GM18870 (cell line): Measurements from ENCODE around the gene EPB41.
"Not testable (repeated sequence)": the region's sequence is repeated elsewhere in the genome, so short reads cannot be mapped to it uniquely, and the experiment has no call there.

Source experiments
- ATAC-seq: cut with Tn5 transposase; IDR thresholded peaks from one replicate; pipeline ENCODE4 v1.9.1; 2021; ENCODE audit warnings: moderate library complexity; ENCODE audit not compliant: unreplicated experiment

The EPB41 gene

GRCh38 chr1:29094433-29094832 is 180.1 kb downstream of the EPB41 start:
- no peak for ATAC-seq

GRCh38 chr1:29094954-29095353 is 180.6 kb downstream of the EPB41 start:
- ATAC-seq, result no peak

DNA sequence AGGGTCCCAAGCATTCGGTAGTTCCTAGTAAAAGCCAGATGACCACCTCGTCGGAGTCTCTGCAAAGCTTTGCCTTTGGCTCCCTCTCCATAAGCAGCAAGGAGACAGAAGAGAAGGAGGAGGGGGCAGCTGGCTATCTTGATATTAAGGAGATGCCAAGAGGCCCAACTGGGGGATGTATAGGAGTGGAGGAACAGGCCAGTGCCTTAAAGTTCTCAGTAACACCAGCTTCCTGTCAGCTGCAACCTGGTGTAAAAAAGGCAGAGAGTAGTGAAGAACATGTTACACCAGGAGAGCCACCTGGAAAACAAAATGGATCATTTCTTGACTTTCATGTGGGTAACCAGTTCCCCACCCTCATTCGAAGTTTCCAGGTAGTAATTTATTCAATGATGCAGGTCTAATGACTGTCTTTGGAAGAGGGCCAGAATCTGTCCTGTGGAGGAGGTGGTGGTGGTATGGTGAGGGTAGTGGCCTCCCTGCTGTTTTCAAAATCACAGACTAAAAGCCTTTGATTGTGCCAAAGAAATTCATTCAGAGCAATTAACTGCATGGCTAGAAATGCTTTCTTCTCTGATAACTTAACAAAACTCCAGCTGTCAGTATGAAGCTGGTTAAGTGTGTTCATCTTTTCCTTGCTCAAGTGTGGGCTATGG is 182.0 kb downstream of the EPB41 start:
- ATAC-seq, result no peak

- ATAC-seq, result no peak
Measured at GRCh38 chr1:29099286-29099685, 184.9 kb downstream of the EPB41 start.

DNA sequence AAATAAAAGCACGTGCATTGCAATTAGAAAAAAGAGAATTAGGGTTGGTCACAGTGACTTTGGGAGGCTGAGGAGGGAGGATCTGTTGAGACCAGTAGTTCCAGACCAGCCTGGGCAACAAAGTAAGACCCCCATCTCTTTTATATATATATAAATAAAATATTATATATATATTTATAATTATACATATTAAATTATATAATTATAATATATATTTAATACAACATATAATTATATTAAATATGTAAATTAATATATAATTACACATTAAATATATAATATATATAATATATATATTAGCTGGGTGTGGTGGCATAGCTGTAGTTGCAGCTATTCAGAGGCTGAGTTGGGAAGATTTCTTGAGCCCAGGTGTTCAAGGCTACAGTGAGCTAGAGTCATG is 186.1 kb downstream of the EPB41 start:
- no peak for ATAC-seq

DNA sequence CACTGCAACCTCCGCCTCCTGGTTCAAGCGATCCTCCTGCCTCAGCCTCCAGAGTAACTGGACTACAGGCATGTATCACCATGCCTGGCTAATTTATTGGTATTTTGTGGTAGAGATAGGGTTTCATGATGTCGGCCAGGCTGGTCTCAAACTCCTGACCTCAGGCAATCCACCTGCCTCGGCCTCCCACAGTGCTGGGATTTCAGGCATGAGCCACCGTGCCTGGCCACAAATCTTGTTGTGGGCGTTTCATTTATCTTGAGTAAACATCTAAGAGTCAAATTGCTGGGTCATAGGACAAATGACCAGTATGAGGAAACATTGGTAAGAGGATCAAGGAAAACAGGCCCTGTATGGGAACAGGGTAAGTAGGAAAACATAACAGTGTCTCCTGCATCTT is 191.5 kb downstream of the EPB41 start:
- ATAC-seq, result no peak

DNA sequence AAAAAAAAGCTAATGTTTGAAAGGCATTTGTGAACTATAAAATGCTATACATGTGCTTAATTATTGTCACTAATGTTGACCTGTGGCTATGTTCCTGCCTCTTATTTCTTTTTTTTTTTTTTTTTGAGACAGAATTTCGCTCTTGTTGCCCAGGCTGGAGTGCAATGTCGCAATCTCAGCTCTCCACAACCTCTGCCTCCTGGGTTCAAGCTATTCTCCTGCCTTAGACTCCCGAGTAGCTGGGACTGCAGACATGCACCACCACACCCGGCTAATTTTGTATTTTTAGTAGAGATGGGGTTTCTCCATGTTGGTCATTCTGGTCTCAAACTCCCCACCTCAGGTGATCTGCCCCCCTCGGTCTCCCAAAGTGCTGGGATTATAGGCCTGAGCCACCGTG is 193.7 kb downstream of the EPB41 start:
- ATAC-seq, result not testable (repeated sequence)

GRCh38 chr1:29112705-29113412 is 198.5 kb downstream of the EPB41 start:
- no peak for ATAC-seq

GRCh38 chr1:29113413-29114117 is 199.2 kb downstream of the EPB41 start:
- no peak for ATAC-seq

DNA sequence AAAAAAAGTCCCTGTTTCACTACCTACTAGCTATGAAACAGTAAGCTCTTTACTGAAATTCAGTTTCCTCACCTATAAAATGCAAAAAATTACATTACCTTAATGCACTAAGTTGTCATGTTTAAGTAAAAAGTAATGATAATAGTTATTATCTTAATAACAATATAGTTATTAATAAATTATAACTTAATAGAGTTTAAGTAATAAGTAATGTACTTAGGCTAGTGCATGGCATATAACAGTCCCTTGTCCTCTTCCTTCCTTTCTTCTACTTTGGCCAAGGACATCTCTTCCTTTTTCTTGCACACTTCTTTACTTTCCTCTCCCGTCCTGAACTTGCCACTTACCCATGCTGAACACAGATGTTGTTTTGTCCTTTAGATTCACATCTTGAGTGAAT is 200.3 kb downstream of the EPB41 start:
- no peak for ATAC-seq

GRCh38 chr1:29117381-29117780 is 203.0 kb downstream of the EPB41 start:
- no peak for ATAC-seq

GRCh38 chr1:29119121-29119929 is 205.0 kb downstream of the EPB41 start:
- no peak for ATAC-seq

- ATAC-seq, result no peak
Measured at GRCh38 chr1:29120367-29120766, 206.0 kb downstream of the EPB41 start.

GRCh38 chr1:29120947-29121485 is 206.6 kb downstream of the EPB41 start:
- ATAC-seq, result no peak

DNA sequence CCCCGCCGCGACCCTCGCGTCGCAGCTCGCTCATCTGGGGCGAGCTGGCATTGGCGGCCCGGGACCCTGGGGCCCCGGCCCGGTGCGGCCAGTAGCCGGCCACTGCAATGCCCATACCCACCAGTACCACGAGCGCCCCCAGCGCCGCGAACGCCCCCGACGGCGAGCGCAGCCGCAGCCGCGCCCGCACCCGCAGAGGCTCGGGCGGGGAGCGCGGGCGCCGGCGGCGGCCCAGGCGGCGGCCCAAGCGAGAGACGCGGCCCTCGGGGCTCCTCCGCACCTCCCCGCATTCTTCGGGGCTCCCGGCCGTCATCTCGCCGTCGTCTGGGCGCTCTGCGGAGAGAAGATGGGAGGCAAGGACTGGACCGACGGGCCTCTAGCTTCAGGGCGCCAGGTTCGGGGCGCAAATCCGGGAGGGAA is 207.2 kb downstream of the EPB41 start:
- no peak for ATAC-seq

- ATAC-seq, result no peak
Measured at GRCh38 chr1:29121936-29122681, 207.7 kb downstream of the EPB41 start.

DNA sequence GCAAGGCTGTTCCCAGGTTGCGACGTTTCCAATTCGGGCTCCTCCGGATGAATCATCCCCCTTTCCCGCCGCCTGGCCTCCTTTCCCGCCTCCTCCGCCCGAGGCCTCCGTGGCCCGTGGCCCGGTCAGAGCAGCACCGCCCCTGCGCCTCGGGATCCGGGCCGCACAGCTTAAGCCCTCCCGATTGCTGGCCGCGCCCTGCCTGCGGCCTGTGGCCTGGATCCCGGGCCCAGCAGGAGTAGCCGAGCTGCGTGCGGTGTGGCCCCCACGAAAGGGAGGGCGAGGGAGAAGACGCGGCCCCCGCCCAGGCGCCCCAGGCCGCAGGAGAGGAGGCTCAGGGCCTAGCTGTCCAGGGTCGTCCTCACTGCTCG is 208.3 kb downstream of the EPB41 start:
- ATAC-seq, result no peak

DNA sequence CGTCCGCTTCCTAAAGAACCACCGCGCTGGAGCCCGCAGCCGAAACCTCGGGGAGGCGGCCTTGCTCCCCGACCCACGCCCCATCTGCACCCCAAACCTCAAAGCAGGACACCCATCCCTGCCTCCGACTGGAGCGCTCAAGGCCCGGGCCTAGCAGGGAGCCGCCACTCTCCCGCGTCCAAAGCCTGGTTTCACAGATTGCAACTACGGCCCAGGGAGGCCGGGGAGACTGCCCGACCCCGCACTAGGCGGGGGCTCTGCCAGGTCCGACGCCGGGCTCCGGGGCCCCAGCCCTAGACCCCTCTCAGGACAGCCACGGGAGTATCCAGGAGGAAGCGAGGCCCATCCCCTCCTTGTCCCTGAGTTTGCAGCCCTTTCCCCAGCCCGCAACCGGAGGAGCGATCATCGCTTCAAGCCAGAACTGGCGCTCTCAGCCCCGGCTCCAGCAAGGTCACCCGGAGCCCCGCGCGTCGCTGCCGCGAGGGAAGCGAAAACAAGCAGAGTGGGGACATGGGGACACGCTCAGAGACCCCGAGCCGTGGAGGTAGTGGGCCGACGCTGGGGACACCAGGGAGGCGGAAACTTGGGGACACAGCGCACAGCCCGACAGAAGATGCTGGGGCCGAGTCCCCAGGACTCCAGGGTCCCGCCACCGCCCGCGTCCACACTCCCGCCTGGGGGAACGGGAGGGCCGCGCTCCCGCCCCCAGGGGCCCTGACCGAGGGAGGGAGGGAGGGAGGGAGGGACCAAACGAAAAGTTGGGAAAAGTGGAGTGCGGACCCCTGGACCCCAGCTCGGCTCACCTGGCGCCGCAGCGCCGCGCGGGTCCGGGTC is 208.9 kb downstream of the EPB41 start:
- ATAC-seq, result no peak

DNA sequence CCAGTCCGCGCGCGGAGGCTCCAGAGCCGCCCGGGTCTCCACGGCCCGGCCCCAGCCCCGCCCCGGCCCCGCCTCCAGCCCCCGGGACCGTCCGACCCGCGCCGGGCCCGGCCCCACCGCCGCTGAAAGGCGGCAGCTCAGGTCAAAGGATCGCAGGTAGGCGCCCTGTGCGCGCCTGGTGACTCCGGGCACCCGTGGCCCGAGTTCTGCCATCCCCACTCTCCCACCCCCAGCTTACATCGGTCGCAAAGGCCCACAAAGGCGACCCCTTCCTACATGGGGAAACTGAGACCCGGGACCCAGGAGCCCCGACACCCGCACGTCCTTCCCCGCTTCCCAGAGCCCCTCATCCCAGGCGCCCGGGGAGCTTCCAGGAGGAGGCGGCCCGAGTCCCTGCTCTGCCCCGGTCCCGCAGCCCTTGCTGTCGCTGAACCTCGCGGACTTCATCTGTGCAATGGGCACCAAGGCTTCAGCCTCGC is 209.6 kb downstream of the EPB41 start, which contains the start of gene TMEM200B:
Gene TMEM200B (minus strand): TSS at position 17 of the 479 bp plus-strand sequence. CDS start 2,075 bp downstream, outside the sequence.
- no peak for ATAC-seq
